ENCODE results near the gene ROBO1. TPM values are rescaled to one million over a fixed set of nuclear protein-coding genes. Genes with fewer than 3 reads are reported as not detected.
"Not testable (repeated sequence)": the region's sequence is repeated elsewhere in the genome, so short reads cannot be mapped to it uniquely, and the experiment has no call there.

The ROBO1 gene
- polyA plus RNA-seq, 1 donor, result 33.9 TPM

- no peak for DNase-seq
These were observed 399.4 kb downstream of the ROBO1 start for GRCh38 chr3:79368403-79368802.

GRCh38 chr3:79367803-79368202 is 400.0 kb downstream of the ROBO1 start:
- no peak for DNase-seq

GRCh38 chr3:79367066-79367465 is 400.7 kb downstream of the ROBO1 start:
- DNase-seq, result no peak

- DNase-seq, result no peak
These were observed 401.4 kb downstream of the ROBO1 start for GRCh38 chr3:79366414-79366813.

GRCh38 chr3:79364784-79365183 is 403.0 kb downstream of the ROBO1 start:
- DNase-seq, result no peak

GRCh38 chr3:79362571-79363270 is 405.1 kb downstream of the ROBO1 start:
- DNase-seq, result no peak

- DNase-seq, result peak; percentile 31
These were observed 405.9 kb downstream of the ROBO1 start for GRCh38 chr3:79361748-79362378.

GRCh38 chr3:79358327-79358726 is 409.5 kb downstream of the ROBO1 start:
- no peak for DNase-seq

GRCh38 chr3:79354179-79354688 is 413.6 kb downstream of the ROBO1 start:
- DNase-seq, result no peak

- DNase-seq, result no peak
These were observed 416.1 kb downstream of the ROBO1 start for GRCh38 chr3:79351699-79352098.

- no peak for DNase-seq
These were observed 422.6 kb downstream of the ROBO1 start for GRCh38 chr3:79344876-79345871.

- peak; percentile 32 for DNase-seq
These were observed 425.8 kb downstream of the ROBO1 start for GRCh38 chr3:79341961-79342360.

GRCh38 chr3:79339846-79340245 is 428.0 kb downstream of the ROBO1 start:
- DNase-seq, result no peak

- no peak for DNase-seq
These were observed 430.0 kb downstream of the ROBO1 start for GRCh38 chr3:79337798-79338197.

- DNase-seq, result no peak
These were observed 438.6 kb downstream of the ROBO1 start for GRCh38 chr3:79329154-79329553.

GRCh38 chr3:79326642-79327041 is 441.2 kb downstream of the ROBO1 start:
- DNase-seq, result no peak

- not testable (repeated sequence) for DNase-seq
These were observed 441.9 kb downstream of the ROBO1 start for GRCh38 chr3:79325833-79326383.

GRCh38 chr3:79317551-79318518 is 450.0 kb downstream of the ROBO1 start:
- DNase-seq, result no peak

GRCh38 chr3:79314962-79315361 is 452.8 kb downstream of the ROBO1 start:
- DNase-seq, result no peak

- no peak for DNase-seq
These were observed 453.3 kb downstream of the ROBO1 start for GRCh38 chr3:79314544-79314943.

GRCh38 chr3:79310016-79310415 is 457.8 kb downstream of the ROBO1 start:
- no peak for DNase-seq
